Epithelial cell of esophagus (primary cell): ENCODE measurements around the gene SLC17A7.

ENCODE experiments used
- DNase-seq: peaks from one replicate; pipeline ENCODE4 v3.0.0; 2010; ENCODE audit warnings: low read depth
- H3K4me3 ChIP-seq: 2 replicates; pipeline ENCODE4 v1.5.1; 2011; ENCODE audit warnings: mild to moderate bottlenecking, low read length, control low read depth
- CTCF ChIP-seq: IDR thresholded peaks from 2 replicates; pipeline ENCODE4 v1.5.1; 2011; ENCODE audit warnings: low read depth, mild to moderate bottlenecking, low read length, control low read depth, inconsistent platforms; ENCODE audit not compliant: insufficient read depth; ENCODE audit errors: missing control alignments

The SLC17A7 gene

GRCh38 chr19:49441210-49441959 lies at the start of gene SLC17A7:
SLC17A7 (minus strand) TSS chr19:49441527; CDS start chr19:49441379, 148 bp downstream.
- no peak within 1 kb of the TSS for H3K4me3 ChIP-seq
- no peak for TF ChIP-seq CTCF
- no peak for DNase-seq

GRCh38 chr19:49490287-49491029 lies 49.1 kb upstream of the SLC17A7 start:
- peak overlapping the region; percentile 96 for H3K4me3 ChIP-seq
- no peak for TF ChIP-seq CTCF

GRCh38 chr19:49489601-49490167 lies 48.4 kb upstream of the SLC17A7 start:
- no peak for DNase-seq
- peak overlapping the region; percentile 96 for H3K4me3 ChIP-seq
- TF ChIP-seq CTCF: peak; percentile 20

More at GRCh38 chr19:49490287-49491029, 49.1 kb upstream of the SLC17A7 start:
- no peak for DNase-seq

- DNase-seq: no peak
- peak overlapping the region; percentile 96 for H3K4me3 ChIP-seq
- TF ChIP-seq CTCF: no peak
Measured at GRCh38 chr19:49488863-49489537, 47.7 kb upstream of the SLC17A7 start.

- H3K4me3 ChIP-seq: peak overlapping the region; percentile 96
- no peak for TF ChIP-seq CTCF
- DNase-seq: no peak
Measured at GRCh38 chr19:49488046-49488862, 46.9 kb upstream of the SLC17A7 start.
